HEK293T (cell line): ENCODE data around the gene PLP1.
"Not testable (repeated sequence)": the region's sequence is repeated elsewhere in the genome, so short reads cannot be mapped to it uniquely, and the experiment has no call there.

ENCODE experiments used
- CTCF ChIA-PET: fragments of 350-600 bp; formaldehyde crosslinking; extraction: SDS; loops from one replicate; lab custom pipeline; 2021; ENCODE audit warnings: antibody characterized with exemption, inconsistent platforms; lab: Yijun Ruan, JAX
- POLR2A ChIA-PET: fragments of 350-600 bp; formaldehyde crosslinking; extraction: SDS; loops from one replicate; lab custom pipeline; 2020; ENCODE audit warnings: antibody characterized with exemption, inconsistent platforms; lab: Yijun Ruan, JAX
- DNase-seq: peaks from one replicate; pipeline ENCODE4 v3.0.0; 2012; ENCODE audit warnings: mixed read lengths; ENCODE audit errors: extremely low spot score
- ARNT ChIP-seq: fragments of 450-650 bp; IDR thresholded peaks from 2 replicates; pipeline ENCODE4 v1.6.1; 2017; ENCODE audit warnings: mild to moderate bottlenecking
- BHLHE40 ChIP-seq: fragments of 450-650 bp; IDR thresholded peaks from 2 replicates; pipeline ENCODE4 v1.6.1; 2016; ENCODE audit warnings: mild to moderate bottlenecking, moderate library complexity, borderline replicate concordance
- CTBP1 ChIP-seq: fragments of 450-650 bp; IDR thresholded peaks from 2 replicates; pipeline ENCODE4 v1.6.1; 2016; ENCODE audit warnings: borderline replicate concordance
- ELF4 ChIP-seq: fragments of 450-650 bp; IDR thresholded peaks from 2 replicates; pipeline ENCODE4 v1.6.1; 2017; ENCODE audit warnings: antibody characterized with exemption
- FOXA1 ChIP-seq: fragments of 450-650 bp; IDR thresholded peaks from 2 replicates; pipeline ENCODE4 v1.6.1; 2016; ENCODE audit warnings: mild to moderate bottlenecking
- FOXK2 ChIP-seq: fragments of 450-650 bp; IDR thresholded peaks from 2 replicates; pipeline ENCODE4 v1.6.1; 2016; ENCODE audit warnings: mild to moderate bottlenecking
- FOXM1 ChIP-seq: fragments of 450-650 bp; IDR thresholded peaks from 2 replicates; pipeline ENCODE4 v1.6.1; 2017; ENCODE audit warnings: mild to moderate bottlenecking, borderline replicate concordance
- HDGF ChIP-seq: fragments of 450-650 bp; IDR thresholded peaks from 2 replicates; pipeline ENCODE4 v1.6.1; 2017; ENCODE audit warnings: antibody characterized with exemption, borderline replicate concordance
- L3MBTL2 ChIP-seq: fragments of 450-650 bp; conservative IDR thresholded peaks from 2 replicates; pipeline ENCODE4 v1.6.1; 2016; ENCODE audit warnings: mild to moderate bottlenecking
- LEF1 ChIP-seq: fragments of 450-650 bp; IDR thresholded peaks from 2 replicates; pipeline ENCODE4 v1.6.1; 2017; ENCODE audit warnings: mild to moderate bottlenecking, borderline replicate concordance
- NFRKB ChIP-seq: fragments of 450-650 bp; IDR thresholded peaks from 2 replicates; pipeline ENCODE4 v1.6.1; 2016; ENCODE audit warnings: mild to moderate bottlenecking, moderate library complexity
- PKNOX1 ChIP-seq: fragments of 450-650 bp; IDR thresholded peaks from 2 replicates; pipeline ENCODE4 v1.6.1; 2016
- SP1 ChIP-seq: fragments of 450-650 bp; IDR thresholded peaks from 2 replicates; pipeline ENCODE4 v1.6.1; 2017
- SUZ12 ChIP-seq: fragments of 450-650 bp; IDR thresholded peaks from 2 replicates; pipeline ENCODE4 v1.6.1; 2016; ENCODE audit warnings: mild to moderate bottlenecking
- TARDBP ChIP-seq: fragments of 450-650 bp; IDR thresholded peaks from 2 replicates; pipeline ENCODE4 v1.6.1; 2016
- ZNF384 ChIP-seq: fragments of 450-650 bp; IDR thresholded peaks from 2 replicates; pipeline ENCODE4 v1.6.1; 2016

Gene PLP1

GRCh38 chrX:103806862-103807474 is 30.3 kb downstream of the PLP1 start:
- no peak for DNase-seq
- ChIA-PET POLR2A (no interaction called here), CTCF (no interaction called here)
- TF ChIP-seq SP1 (no peak), ARNT (no peak), ELF4 (no peak), FOXM1 (no peak), SUZ12 (no peak)

DNA sequence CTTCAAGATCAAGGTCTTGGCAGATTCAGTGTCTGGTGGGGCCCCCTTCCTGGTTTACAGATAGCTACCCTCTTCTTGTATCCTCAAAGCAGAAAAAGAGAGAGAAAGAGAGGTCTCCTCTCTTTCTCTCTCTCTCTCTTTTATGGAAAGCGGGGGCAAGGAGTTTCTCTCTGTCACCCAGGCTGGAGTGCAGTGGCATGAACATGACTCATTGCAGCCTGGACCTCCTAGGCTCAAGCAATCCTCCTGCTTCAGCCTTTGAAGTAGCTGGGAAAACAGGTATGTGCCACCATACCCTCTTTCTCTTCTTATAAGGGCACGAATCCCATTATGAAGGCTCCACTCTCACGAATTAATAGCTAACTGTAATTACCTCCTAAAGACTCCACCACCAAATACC is 35.2 kb downstream of the PLP1 start:
- DNase-seq, result no peak
- ChIA-PET CTCF (interaction anchor here (0.8 to 1.1 kb wide), 2 partner anchors 100 to 182 kb away, joined by 4 to 9 read pairs; no protein-coding TSS in a partner anchor), POLR2A (no interaction called here)
- no peak for TF ChIP-seq FOXM1
- no peak for TF ChIP-seq ARNT
- TF ChIP-seq CTBP1, result no peak
- TF ChIP-seq FOXK2, result no peak
- TF ChIP-seq HDGF, result no peak
- no peak for TF ChIP-seq PKNOX1
- no peak for TF ChIP-seq ELF4
- TF ChIP-seq NFRKB, result no peak
- TF ChIP-seq SUZ12, result no peak
- TF ChIP-seq ZNF384, result no peak
- TF ChIP-seq LEF1, result no peak
- TF ChIP-seq BHLHE40, result no peak
- no peak for TF ChIP-seq TARDBP

GRCh38 chrX:103817101-103817500 is 40.5 kb downstream of the PLP1 start:
- CTCF ChIA-PET, result interaction anchor here (0.9 to 1.0 kb wide), 2 partner anchors 105 to 110 kb away, joined by 3 read pairs; no protein-coding TSS in a partner anchor
- TF ChIP-seq L3MBTL2, result peak; percentile 25; the same call in 1 of the 2 replicates
- DNase-seq, POLR2A ChIA-PET: not testable (repeated sequence)

GRCh38 chrX:103817502-103817901 is 40.9 kb downstream of the PLP1 start:
- no peak for TF ChIP-seq NFRKB
- no peak for TF ChIP-seq HDGF
- no peak for TF ChIP-seq TARDBP
- no peak for TF ChIP-seq CTBP1
- TF ChIP-seq BHLHE40, result no peak
- TF ChIP-seq SP1, result no peak
- TF ChIP-seq FOXM1, result no peak
- TF ChIP-seq FOXK2, result no peak
- TF ChIP-seq L3MBTL2, result no peak
- no peak for TF ChIP-seq ARNT
- DNase-seq, result peak; percentile 59
- CTCF ChIA-PET, result interaction anchor here (0.9 to 1.0 kb wide), 2 partner anchors 106 to 110 kb away, joined by 3 read pairs; no protein-coding TSS in a partner anchor

GRCh38 chrX:103818842-103819619 is 42.4 kb downstream of the PLP1 start:
- POLR2A ChIA-PET, result interaction anchor here (0.6 kb wide), 1 partner anchor 14 kb away, joined by 3 read pairs; no protein-coding TSS in a partner anchor
- CTCF ChIA-PET, result interaction anchor here (0.6 to 1.8 kb wide), 4 partner anchors 9 to 286 kb away, joined by 3 to 9 read pairs (median 4); no protein-coding TSS in a partner anchor
- TF ChIP-seq FOXK2 (no peak), ZNF384 (no peak), PKNOX1 (no peak), ELF4 (no peak), LEF1 (no peak), FOXA1 (no peak), SP1 (no peak), HDGF (no peak), TARDBP (no peak), L3MBTL2 (no peak), FOXM1 (no peak), SUZ12 (no peak), BHLHE40 (no peak), NFRKB (no peak)
- DNase-seq, result no peak

More at GRCh38 chrX:103817502-103817901, 40.9 kb downstream of the PLP1 start:
- POLR2A ChIA-PET, result no interaction called here

DNA sequence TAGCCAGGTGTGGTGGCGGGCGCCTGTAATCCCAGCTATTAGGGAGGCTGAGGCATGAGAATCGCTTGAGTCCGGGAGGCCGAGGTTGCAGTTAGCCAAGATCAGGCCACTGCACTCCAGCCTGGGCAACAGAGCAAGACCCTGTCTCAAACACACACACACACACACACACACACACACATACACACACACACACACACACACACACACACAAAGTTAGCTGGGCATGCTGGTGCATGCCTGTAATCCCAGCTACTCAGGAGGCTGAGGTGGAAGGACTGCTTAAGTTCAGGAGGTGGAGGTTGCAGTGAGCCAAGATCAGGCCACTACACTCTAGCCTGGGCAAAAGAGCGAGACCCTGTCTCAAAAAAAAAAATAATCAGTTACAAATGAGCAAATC is 44.2 kb downstream of the PLP1 start:
- CTCF ChIA-PET, result interaction anchor here (1.8 kb wide), 1 partner anchor 288 kb away, joined by 9 read pairs; no protein-coding TSS in a partner anchor
- DNase-seq, POLR2A ChIA-PET: not testable (repeated sequence)

GRCh38 chrX:103823591-103823990 is 47.0 kb downstream of the PLP1 start:
- no peak for DNase-seq
- CTCF ChIA-PET, result no interaction called here
- POLR2A ChIA-PET, result interaction anchor here (2.1 kb wide), 1 partner anchor 9 kb away, joined by 10 read pairs; the partner anchor contains the start of gene RAB9B
- TF ChIP-seq FOXK2 (no peak), HDGF (no peak)
